Gastroesophageal sphincter (tissue), 4 donors: Measurements from ENCODE around the gene MAN2A1. TPM values are rescaled to one million over a fixed set of nuclear protein-coding genes. Genes with fewer than 3 reads are reported as not detected.
A peak's percentile ranks its signal among the peaks of the same experiment; 100 is the strongest.

ENCODE experiments used
- ATAC-seq: fragments of 150-250 bp; one replicate; pipeline ENCODE4 v1.9.1; 2016; ENCODE audit warnings: mild to moderate bottlenecking, moderate library complexity
- H3K27ac ChIP-seq, 4 donors: fragments of 200-600 bp; sonication (generic) in 3 of 4; 1 replicate in 3 of 4; 2 replicates in 1 of 4; pipeline ENCODE4 v1.5.1; 2016 to 2019
- H3K27me3 ChIP-seq: fragments of 200-600 bp; sonication (generic); one replicate; pipeline ENCODE4 v1.5.1; 2019
- H3K36me3 ChIP-seq, 2 donors: fragments of 200-600 bp; sonication (generic); one replicate each; pipeline ENCODE4 v1.5.1; 2019; ENCODE audit warnings: control low read depth in 1 of 2
- H3K4me1 ChIP-seq, 3 donors: fragments of 200-600 bp; sonication (generic); 1 replicate in 2 of 3; 2 replicates in 1 of 3; pipeline ENCODE4 v1.5.1; 2016 to 2019; ENCODE audit warnings: control low read depth in 2 of 3
- H3K4me3 ChIP-seq, 2 donors: fragments of 200-600 bp; sonication (generic); one replicate each; pipeline ENCODE4 v1.5.1; 2019; ENCODE audit warnings: mild to moderate bottlenecking in 1 of 2, moderate library complexity in 1 of 2
- H3K9me3 ChIP-seq, 3 donors: fragments of 200-600 bp; sonication (generic); one replicate each; pipeline ENCODE4 v1.5.1; 2017 to 2019; ENCODE audit warnings: control low read depth in 2 of 3
- CTCF ChIP-seq, 4 experiments: fragments of 200-600 bp in 2 of 4; fragments of 450-650 bp in 2 of 4; sonication (generic) in 1 of 4; IDR thresholded peaks; one replicate each; pipeline ENCODE4 v1.5.1; 2017 to 2019; ENCODE audit warnings: antibody characterized with exemption in 4 of 4, mild to moderate bottlenecking in 2 of 4, moderate library complexity in 2 of 4
- EP300 ChIP-seq: sonication (generic); formaldehyde crosslinking; IDR thresholded peaks from one replicate; pipeline ENCODE4 v1.6.1; 2017; ENCODE audit warnings: antibody characterized with exemption, mild to moderate bottlenecking
- POLR2A ChIP-seq, 2 donors: fragments of 450-650 bp; IDR thresholded peaks; one replicate each; pipeline ENCODE4 v1.6.1; 2017; ENCODE audit warnings: antibody characterized with exemption in 2 of 2, mild to moderate bottlenecking in 2 of 2, moderate library complexity in 1 of 2
- POLR2AphosphoS5 ChIP-seq: sonication (generic); formaldehyde crosslinking; IDR thresholded peaks from one replicate; pipeline ENCODE4 v1.6.1; 2017; ENCODE audit warnings: antibody characterized with exemption
- WGBS, 2 donors: methylation state at CpG; one replicate each; pipeline ENCODE4 v1.1.5; 2018; ENCODE audit warnings: low coverage in 1 of 2; 5-methylcytosine and 5-hydroxymethylcytosine counted together
- total RNA-seq, 4 donors: library from RNA; depleted of rRNA; stranded (reverse); fragments of >200 nt; gene quantifications; one replicate each; pipeline ENCODE4 v1.1.0, GENCODE V29; 2016

The MAN2A1 gene
- 10 to 100 TPM; 19.6 to 55.6 (median 34.1) TPM for total RNA-seq

GRCh38 chr5:109689740-109690241 is at the start of gene MAN2A1:
Gene MAN2A1, plus strand, starts transcription at chr5:109689927. Its CDS starts 491 bp downstream, at chr5:109690418.
- TF ChIP-seq CTCF (IDR thresholded peaks at IDR 0.05) (peak in 1 of 4 experiments; percentile 22), POLR2A (IDR thresholded peaks at IDR 0.05) (peak; percentile 41 to 54), POLR2AphosphoS5 (peak; percentile 77), EP300 (no peak)
- H3K36me3 ChIP-seq = no peaks in the 10 kb centered on the region
- ATAC-seq = peak; percentile 80

GRCh38 chr5:109640976-109641375 is 48.8 kb upstream of the MAN2A1 start:
- Histone ChIP-seq H3K4me1 (peaks cover 0 to 12% (median 0%) of the 10 kb centered on the region in 3 donors), H3K4me3 (no peak overlapping the region), H3K36me3 (no peaks in the 10 kb centered on the region), H3K27me3 (no peaks in the 10 kb centered on the region), H3K9me3 (no peaks in the 10 kb centered on the region), H3K27ac (no peak overlapping the region)
- WGBS, 2 donors = 97 to 100% methylated on average over 2 to 3 of the region's 4 CpGs
- no peak for ATAC-seq
- TF ChIP-seq POLR2A (IDR thresholded peaks at IDR 0.05) (no peak), POLR2AphosphoS5 (no peak), CTCF (IDR thresholded peaks at IDR 0.05) (no peak), EP300 (no peak)

More at GRCh38 chr5:109689740-109690241, at the start of gene MAN2A1:
- peaks cover 0 to 10% (median 0%) of the 10 kb centered on the region in 3 donors for H3K9me3 ChIP-seq
- peaks cover under 1 to 45% (median 8%) of the 10 kb centered on the region in 3 donors for H3K4me1 ChIP-seq
- peak within 1 kb of the TSS; percentile 91 to 99 (median 94) for H3K27ac ChIP-seq
- no peaks in the 10 kb centered on the region for H3K27me3 ChIP-seq
- no CpG with 5 or more reads among the region's 58 CpGs for WGBS, 2 donors
- H3K4me3 ChIP-seq = peak within 1 kb of the TSS; percentile 78 to 85

- no peak for TF ChIP-seq EP300
- no peak for TF ChIP-seq POLR2AphosphoS5
- TF ChIP-seq CTCF (IDR thresholded peaks at IDR 0.05) = no peak
- no peak overlapping the region for H3K27ac ChIP-seq
- no peaks in the 10 kb centered on the region for H3K36me3 ChIP-seq
- no peaks in the 10 kb centered on the region for H3K27me3 ChIP-seq
- no peak for ATAC-seq
- H3K4me1 ChIP-seq = peaks cover 0 to 16% (median 0%) of the 10 kb centered on the region in 3 donors
- 83 to 89% methylated on average over 4 of the region's 4 CpGs for WGBS, 2 donors
- H3K9me3 ChIP-seq = no peaks in the 10 kb centered on the region
- no peak overlapping the region for H3K4me3 ChIP-seq
Measured at GRCh38 chr5:109643791-109644350, 45.9 kb upstream of the MAN2A1 start.

GRCh38 chr5:109644829-109645228 is 44.9 kb upstream of the MAN2A1 start:
- 81 to 87% methylated on average over 7 of the region's 7 CpGs for WGBS, 2 donors
- TF ChIP-seq POLR2A (IDR thresholded peaks at IDR 0.05) = no peak
- no peak for TF ChIP-seq EP300
- TF ChIP-seq CTCF (IDR thresholded peaks at IDR 0.05) = no peak
- no peak for TF ChIP-seq POLR2AphosphoS5
- Histone ChIP-seq H3K27me3 (no peaks in the 10 kb centered on the region), H3K36me3 (no peaks in the 10 kb centered on the region), H3K4me3 (no peak overlapping the region), H3K27ac (no peak overlapping the region), H3K4me1 (peaks cover 0 to 16% (median 0%) of the 10 kb centered on the region in 3 donors), H3K9me3 (no peaks in the 10 kb centered on the region)
- no peak for ATAC-seq

- no peak overlapping the region for H3K4me3 ChIP-seq
- TF ChIP-seq CTCF (IDR thresholded peaks at IDR 0.05) = no peak
- no peak for TF ChIP-seq POLR2AphosphoS5
- no peak for TF ChIP-seq EP300
- no peak for TF ChIP-seq POLR2A (IDR thresholded peaks at IDR 0.05)
- 0% methylated on average over 1 to 2 of the region's 2 CpGs for WGBS, 2 donors
- ATAC-seq = no peak
- no peaks in the 10 kb centered on the region for H3K9me3 ChIP-seq
- no peaks in the 10 kb centered on the region for H3K27me3 ChIP-seq
- H3K36me3 ChIP-seq = no peaks in the 10 kb centered on the region
- H3K27ac ChIP-seq = peak overlapping the region in 1 of 4 donors; percentile 18
- peaks cover 0 to 16% (median 0%) of the 10 kb centered on the region in 3 donors for H3K4me1 ChIP-seq
Measured at GRCh38 chr5:109645707-109646192, 44.0 kb upstream of the MAN2A1 start.
